Stimulated activated CD4-positive, alpha-beta T cell treated with anti-CD3 and anti-CD28 coated beads, Interleukin-15, amount 100 ng/mL, for 1 hour (primary cell): ENCODE data around the gene ADCY7.

Experiments
- DNase-seq, 2 donors: peaks; one replicate each; pipeline ENCODE4 v3.0.0-alpha.2; 2020; ENCODE audit warnings: low read depth in 1 of 2, low spot score in 1 of 2

Gene ADCY7

GRCh38 chr16:50279504-50279865 is 13.1 kb downstream of the ADCY7 start:
- DNase-seq, result no peak

GRCh38 chr16:50280932-50281331 is 14.6 kb downstream of the ADCY7 start:
- no peak for DNase-seq

GRCh38 chr16:50281391-50282009 is 15.1 kb downstream of the ADCY7 start:
- no peak for DNase-seq

- DNase-seq, result peak in 1 of 2 donors; percentile 40
These were observed 15.7 kb downstream of the ADCY7 start for GRCh38 chr16:50282010-50282538.

GRCh38 chr16:50282955-50283631 is 16.7 kb downstream of the ADCY7 start:
- DNase-seq, result no peak

- DNase-seq, result no peak
These were observed 18.0 kb downstream of the ADCY7 start for GRCh38 chr16:50284131-50284911.

GRCh38 chr16:50285406-50286003 is 19.2 kb downstream of the ADCY7 start:
- DNase-seq, result no peak

GRCh38 chr16:50286681-50287080 is 20.3 kb downstream of the ADCY7 start:
- no peak for DNase-seq

GRCh38 chr16:50288026-50288425 is 21.7 kb downstream of the ADCY7 start:
- DNase-seq, result no peak

- DNase-seq, result no peak
These were observed 22.6 kb downstream of the ADCY7 start for GRCh38 chr16:50288920-50289319.

- DNase-seq, result no peak
These were observed 23.8 kb downstream of the ADCY7 start for GRCh38 chr16:50289950-50290764.

GRCh38 chr16:50290856-50291255 is 24.5 kb downstream of the ADCY7 start:
- DNase-seq, result no peak

- no peak for DNase-seq
These were observed 25.6 kb downstream of the ADCY7 start for GRCh38 chr16:50291719-50292565.

- no peak for DNase-seq
These were observed 26.2 kb downstream of the ADCY7 start for GRCh38 chr16:50292566-50292948.

GRCh38 chr16:50293041-50293783 is 26.9 kb downstream of the ADCY7 start:
- no peak for DNase-seq

GRCh38 chr16:50293994-50294855 is 27.9 kb downstream of the ADCY7 start:
- DNase-seq, result no peak

GRCh38 chr16:50294955-50295354 is 28.6 kb downstream of the ADCY7 start:
- no peak for DNase-seq

GRCh38 chr16:50295541-50296132 is 29.3 kb downstream of the ADCY7 start:
- no peak for DNase-seq
